Kidney epithelial cell (primary cell): Measurements from ENCODE around the gene B4GALT5. TPM values are rescaled to one million over a fixed set of nuclear protein-coding genes. Genes with fewer than 3 reads are reported as not detected.

Experiments used
- DNase-seq: peaks from one replicate; pipeline ENCODE4 v3.0.0-alpha.2; 2010; ENCODE audit warnings: low read depth
- H3K27me3 ChIP-seq: 2 replicates; pipeline ENCODE4 v1.6.0; 2011; ENCODE audit warnings: low read length; ENCODE audit not compliant: control insufficient read depth, insufficient read depth
- H3K36me3 ChIP-seq: 2 replicates; pipeline ENCODE4 v1.5.1; 2011; ENCODE audit warnings: low read length; ENCODE audit not compliant: control insufficient read depth, insufficient read depth
- H3K4me3 ChIP-seq: 2 replicates; pipeline ENCODE4 v1.5.1; 2011; ENCODE audit warnings: low read depth, mild to moderate bottlenecking, control low read depth, low read length
- total RNA-seq: library from RNA; depleted of rRNA; stranded (reverse); fragments of >200 nt; gene quantifications from 2 replicates; pipeline ENCODE4 v1.2.3, GENCODE V29; 2015
- TF ChIP-seq, protein P1 (sequence below): IDR thresholded peaks from 2 replicates; pipeline ENCODE4 v1.5.1; 2011; ENCODE audit warnings: mild to moderate bottlenecking, moderate library complexity, low read length, control low read depth, inconsistent platforms; ENCODE audit not compliant: insufficient read depth, poor library complexity, severe bottlenecking

B4GALT5 gene
- total RNA-seq, 1 donor from 2014 or later: 67.6 TPM

DNA sequence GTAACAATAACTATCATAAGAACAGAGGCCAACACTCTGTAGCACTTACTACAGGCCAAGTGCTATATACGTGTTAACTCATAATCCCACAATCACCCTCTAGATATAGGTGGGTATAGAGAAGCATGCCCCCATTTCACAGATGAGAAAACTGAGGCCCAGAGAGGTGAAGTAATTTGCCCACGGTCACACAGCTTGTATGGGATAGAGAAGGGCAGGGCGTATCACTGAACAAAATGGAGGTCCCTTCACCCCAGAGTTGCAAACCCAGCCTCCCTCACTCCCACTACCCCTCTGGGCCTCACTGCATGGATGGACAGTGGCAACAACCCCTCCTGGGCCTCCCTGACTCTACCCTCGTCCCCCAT, 113.9 kb downstream of the B4GALT5 start:
- TF ChIP-seq, protein P1, sequence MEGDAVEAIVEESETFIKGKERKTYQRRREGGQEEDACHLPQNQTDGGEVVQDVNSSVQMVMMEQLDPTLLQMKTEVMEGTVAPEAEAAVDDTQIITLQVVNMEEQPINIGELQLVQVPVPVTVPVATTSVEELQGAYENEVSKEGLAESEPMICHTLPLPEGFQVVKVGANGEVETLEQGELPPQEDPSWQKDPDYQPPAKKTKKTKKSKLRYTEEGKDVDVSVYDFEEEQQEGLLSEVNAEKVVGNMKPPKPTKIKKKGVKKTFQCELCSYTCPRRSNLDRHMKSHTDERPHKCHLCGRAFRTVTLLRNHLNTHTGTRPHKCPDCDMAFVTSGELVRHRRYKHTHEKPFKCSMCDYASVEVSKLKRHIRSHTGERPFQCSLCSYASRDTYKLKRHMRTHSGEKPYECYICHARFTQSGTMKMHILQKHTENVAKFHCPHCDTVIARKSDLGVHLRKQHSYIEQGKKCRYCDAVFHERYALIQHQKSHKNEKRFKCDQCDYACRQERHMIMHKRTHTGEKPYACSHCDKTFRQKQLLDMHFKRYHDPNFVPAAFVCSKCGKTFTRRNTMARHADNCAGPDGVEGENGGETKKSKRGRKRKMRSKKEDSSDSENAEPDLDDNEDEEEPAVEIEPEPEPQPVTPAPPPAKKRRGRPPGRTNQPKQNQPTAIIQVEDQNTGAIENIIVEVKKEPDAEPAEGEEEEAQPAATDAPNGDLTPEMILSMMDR: no peak
- H3K4me3 ChIP-seq: no peak overlapping the region
- no peaks in the 10 kb centered on the region for H3K27me3 ChIP-seq
- H3K36me3 ChIP-seq: no peaks in the 10 kb centered on the region
- DNase-seq: no peak

DNA sequence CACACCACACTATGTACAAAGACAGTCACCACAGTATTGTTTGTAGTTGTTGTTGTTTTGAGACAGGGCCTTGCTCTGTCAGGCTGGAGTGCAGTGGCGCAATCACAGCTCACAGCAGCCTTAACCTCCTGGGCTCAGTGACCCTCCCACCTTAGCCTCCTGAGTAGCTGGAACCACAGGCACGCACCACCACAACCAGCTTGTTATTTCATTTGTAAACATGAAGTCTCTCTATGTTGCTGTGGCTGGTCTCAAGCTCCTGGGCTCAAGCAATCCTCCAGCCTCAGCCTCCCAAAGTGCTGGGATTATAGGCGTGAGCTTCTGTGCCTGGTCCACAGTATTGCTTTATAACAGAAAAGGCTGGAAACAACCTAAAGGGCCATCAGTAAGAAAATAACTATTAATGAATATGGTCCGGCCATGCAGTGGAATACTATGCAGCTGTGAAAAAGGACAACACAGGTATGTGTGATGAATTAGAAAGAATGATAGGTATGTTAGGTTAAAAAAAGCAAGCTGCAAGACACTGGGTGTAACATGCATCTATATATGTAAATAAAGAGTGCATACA, 115.8 kb downstream of the B4GALT5 start:
- TF ChIP-seq, protein P1: no peak
- Histone ChIP-seq H3K27me3 (no peaks in the 10 kb centered on the region), H3K36me3 (no peaks in the 10 kb centered on the region), H3K4me3 (no peak overlapping the region)
- no peak for DNase-seq

DNA sequence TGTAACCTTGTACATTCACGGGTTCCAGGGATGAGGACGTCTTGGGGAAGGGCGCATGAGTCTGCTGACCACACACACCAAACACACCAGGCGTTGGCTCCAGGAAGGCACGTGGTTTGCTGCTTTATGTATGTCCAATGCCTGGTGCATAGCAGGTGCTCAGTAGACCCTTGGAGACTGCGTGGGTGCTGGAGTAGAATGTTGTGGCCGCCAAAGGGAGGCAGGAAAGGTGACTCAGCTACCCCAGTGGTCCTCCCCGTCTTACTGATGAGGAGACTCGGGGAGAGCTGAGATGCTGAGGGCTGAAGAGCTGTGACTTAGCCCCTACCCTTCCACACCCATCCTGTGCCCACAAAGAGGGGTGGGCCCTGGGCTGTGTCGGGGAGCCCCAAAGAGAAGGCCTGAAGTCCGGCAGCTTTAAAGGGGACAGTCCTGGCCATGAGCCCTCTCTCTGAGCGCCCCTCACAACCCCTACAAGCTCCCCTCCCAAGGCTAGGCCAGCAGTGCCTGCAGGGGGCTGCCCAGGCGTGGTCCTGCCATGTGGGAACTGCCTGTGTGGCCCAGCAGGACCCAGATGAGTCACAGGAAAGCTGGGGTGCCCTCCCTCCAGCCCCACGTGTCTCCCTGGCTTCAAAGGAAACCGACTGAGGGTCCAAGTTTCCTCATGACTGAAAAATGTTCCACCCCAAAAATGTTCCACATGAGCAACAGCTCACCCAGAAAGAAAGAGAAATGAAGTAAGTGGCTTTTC, 117.7 kb downstream of the B4GALT5 start:
- Histone ChIP-seq H3K4me3 (no peak overlapping the region), H3K27me3 (no peaks in the 10 kb centered on the region), H3K36me3 (no peaks in the 10 kb centered on the region)
- peak; percentile 78 for DNase-seq
- TF ChIP-seq, protein P1: no peak

DNA sequence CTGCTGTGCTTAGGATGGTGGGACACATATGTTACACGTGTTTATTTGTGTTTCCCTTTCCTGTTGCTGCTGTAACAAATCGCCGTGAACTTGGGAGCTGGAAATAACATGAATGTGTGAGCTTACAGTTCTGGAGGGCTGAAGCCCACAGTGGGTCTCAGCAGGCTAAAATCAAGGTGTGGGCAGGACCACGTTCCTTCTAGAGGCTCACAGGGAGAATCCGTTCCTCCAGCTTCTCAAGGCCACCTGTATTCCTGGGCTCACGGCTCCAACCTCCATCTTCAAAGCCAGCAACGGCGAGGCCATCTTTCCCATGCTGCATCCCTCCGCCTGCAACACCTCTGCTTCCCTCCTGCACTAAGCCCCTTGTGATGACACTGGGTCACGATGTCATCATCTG, 118.3 kb downstream of the B4GALT5 start:
- H3K4me3 ChIP-seq: no peak overlapping the region
- H3K36me3 ChIP-seq: no peaks in the 10 kb centered on the region
- DNase-seq: no peak
- TF ChIP-seq, protein P1: no peak
- no peaks in the 10 kb centered on the region for H3K27me3 ChIP-seq

DNA sequence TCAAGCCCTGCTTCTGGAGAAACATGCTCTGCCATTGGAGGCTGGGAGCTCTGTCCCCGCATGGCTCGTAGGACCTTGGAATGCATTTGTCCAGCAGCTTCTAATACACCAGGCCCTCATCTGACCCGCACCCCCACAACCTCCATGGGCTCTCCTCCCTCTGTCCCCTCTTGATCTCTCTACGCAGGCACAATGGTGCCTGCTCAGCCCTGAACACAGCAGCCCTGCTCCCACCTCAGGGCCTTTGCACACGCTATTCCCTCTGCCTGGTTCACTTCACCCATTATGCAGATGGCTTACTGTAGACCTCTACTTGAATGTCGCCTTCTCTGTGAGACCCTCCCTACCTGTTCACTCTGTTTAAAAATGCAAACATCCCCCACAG, 118.8 kb downstream of the B4GALT5 start:
- no peaks in the 10 kb centered on the region for H3K36me3 ChIP-seq
- no peak overlapping the region for H3K4me3 ChIP-seq
- TF ChIP-seq, protein P1: no peak
- no peaks in the 10 kb centered on the region for H3K27me3 ChIP-seq
- DNase-seq: no peak
